ENCODE results near the gene MAML3. TPM values are rescaled to one million over a fixed set of nuclear protein-coding genes. Genes with fewer than 3 reads are reported as not detected.

Gene MAML3
- total and polyA plus RNA-seq, 2 of the 13 experiments (the other 11 are each of a cell fraction or from before 2014, with no cell fraction given): 0.05 to 0.13 TPM

DNA sequence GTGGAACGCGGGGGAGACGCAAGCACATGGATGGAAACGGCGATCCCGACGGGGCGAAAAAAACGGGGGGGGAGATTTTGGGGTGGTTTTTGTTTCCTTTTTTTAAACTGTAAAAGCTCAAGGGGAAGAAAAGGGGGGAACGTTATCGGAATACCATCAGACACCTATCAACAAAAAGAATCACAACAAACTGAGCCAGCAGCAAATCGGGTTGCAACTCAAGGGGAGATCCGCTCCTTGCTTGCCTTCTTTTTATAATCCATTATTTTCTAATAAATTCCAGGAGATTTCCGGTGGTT, 616 bp downstream of the MAML3 start:
- Histone ChIP-seq H3K4me3 (replicated peaks in 1 of 3; ENCODE audit: insufficient read depth in 1 of 3, low read depth in 2 of 3, low read length in 3 of 3) (peak overlapping the region; percentile 55 to 75 (median 65)), H3K36me3 (replicated peaks in 1 of 2; ENCODE audit: control insufficient read depth in 1 of 2, insufficient read depth in 2 of 2, low read length in 2 of 2) (no peaks in the 10 kb centered on the region), H3K79me2 (ENCODE audit: insufficient read depth, low read length) (no peaks in the 10 kb centered on the region), H3K9me3 (ENCODE audit: low read length) (no peaks in the 10 kb centered on the region), H2AFZ (ENCODE audit: low read length) (no peak overlapping the region), H4K20me1 (ENCODE audit: insufficient read depth, low read length) (no peaks in the 10 kb centered on the region), H3K4me2 (ENCODE audit: low read depth, low read length) (peak overlapping the region; percentile 90), H3K27ac (ENCODE audit: extremely low read length, insufficient read depth, low read length) (no peak overlapping the region), H3K9ac (ENCODE audit: insufficient read depth, low read depth, low read length) (no peak overlapping the region), H3K4me1 (ENCODE audit: insufficient read depth, low read length) (peaks cover 42% of the 10 kb centered on the region), H3K27me3 (ENCODE audit: control insufficient read depth in 1 of 2, insufficient read depth in 2 of 2, low read length in 2 of 2) (peaks cover 3 to 48% of the 10 kb centered on the region in 2 experiments)
- CTCF ChIA-PET (ENCODE audit: low intra/inter-chr PET ratio, low total read pairs): no interaction called here
- in situ Hi-C loops (cut with HindIII; ENCODE audit: extremely low pct_ligation_motif_present, low pct_unique_long_range_greater_than_20kb): loop anchor here (5.0 kb wide), 2 partner anchors 99 to 141 kb away; no protein-coding TSS in a partner anchor
- ATAC-seq (no peak), FAIRE-seq (no peak), DNase-seq (ENCODE audit: low spot score) (no peak)
- no TSS peak for BruUV-seq (replicated peaks)
- intact Hi-C loops (cut with micrococcal nuclease; ENCODE audit: unreplicated experiment): loop anchor here (2.0 to 5.0 kb wide), 2 partner anchors 141 to 486 kb away; partner anchors contain the start of gene MGST2
- WGBS (ENCODE audit: low lambda C conversion rate): 3% methylated on average over 14 of the region's 14 CpGs
- TF ChIP-seq ZNF614 (CRISPR knock-in tag; IDR thresholded peaks at IDR 0.05; ENCODE audit: borderline replicate concordance) (no peak), EZH2 (conservative IDR thresholded peaks at IDR 0.05; ENCODE audit: low read depth, low read length) (peak; percentile 86; the same call in 1 of the 2 replicates)
- POLR2A ChIA-PET: no interaction called here

DNA sequence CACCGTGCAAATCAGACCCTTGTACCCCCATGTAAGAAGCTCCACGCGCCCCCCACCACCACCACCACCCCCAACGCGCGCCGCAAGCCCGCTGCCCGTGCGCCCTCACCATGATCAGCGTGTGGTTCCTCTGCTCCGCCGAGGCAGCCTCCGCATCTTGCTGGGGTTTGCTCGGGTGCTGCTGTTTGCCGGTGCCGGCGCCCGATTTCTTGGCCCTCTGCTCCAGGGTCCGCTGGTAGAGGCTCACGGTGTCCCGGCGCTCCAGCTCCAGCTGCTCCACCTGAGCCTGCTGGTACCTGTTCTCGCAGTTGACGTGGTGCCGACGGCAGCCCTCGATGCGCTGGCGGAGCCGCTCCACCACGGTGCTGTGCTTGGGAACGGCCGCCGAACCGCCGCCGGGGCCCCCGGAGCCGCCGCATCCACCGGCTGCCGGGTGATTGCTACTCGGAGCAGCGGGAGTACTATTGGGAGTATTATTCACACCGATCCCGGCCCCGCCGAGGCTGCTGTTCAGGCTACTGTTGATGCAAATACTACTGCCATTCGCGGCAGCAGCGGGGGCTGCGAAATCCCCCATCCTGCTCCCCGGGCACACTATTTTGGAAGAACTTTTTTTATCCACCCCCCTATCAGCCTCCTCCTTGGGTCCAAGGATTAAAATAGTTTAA, 1.1 kb downstream of the MAML3 start:
- no TSS peak for BruUV-seq (replicated peaks)
- ChIA-PET CTCF (ENCODE audit: low intra/inter-chr PET ratio, low total read pairs) (no interaction called here), POLR2A (no interaction called here)
- peaks cover 42% of the 10 kb centered on the region for H3K4me1 ChIP-seq (ENCODE audit: insufficient read depth, low read length)
- no peaks in the 10 kb centered on the region for H4K20me1 ChIP-seq (ENCODE audit: insufficient read depth, low read length)
- no peaks in the 10 kb centered on the region for H3K36me3 ChIP-seq (replicated peaks in 1 of 2; ENCODE audit: control insufficient read depth in 1 of 2, insufficient read depth in 2 of 2, low read length in 2 of 2)
- no peaks in the 10 kb centered on the region for H3K79me2 ChIP-seq (ENCODE audit: insufficient read depth, low read length)
- no peaks in the 10 kb centered on the region for H3K9me3 ChIP-seq (ENCODE audit: low read length)
- H2AFZ ChIP-seq (ENCODE audit: low read length): no peak overlapping the region
- WGBS (ENCODE audit: low lambda C conversion rate): 7% methylated on average over 26 of the region's 54 CpGs
- H3K27ac ChIP-seq (ENCODE audit: extremely low read length, insufficient read depth, low read length): no peak overlapping the region
- in situ Hi-C loops (cut with HindIII; ENCODE audit: extremely low pct_ligation_motif_present, low pct_unique_long_range_greater_than_20kb): loop anchor here (5.0 kb wide), 2 partner anchors 99 to 141 kb away; no protein-coding TSS in a partner anchor
- peaks cover 3 to 48% of the 10 kb centered on the region in 2 experiments for H3K27me3 ChIP-seq (ENCODE audit: control insufficient read depth in 1 of 2, insufficient read depth in 2 of 2, low read length in 2 of 2)
- peak overlapping the region; percentile 90 for H3K4me2 ChIP-seq (ENCODE audit: low read depth, low read length)
- intact Hi-C loops (cut with micrococcal nuclease; ENCODE audit: unreplicated experiment): loop anchor here (2.0 to 5.0 kb wide), 2 partner anchors 140 to 486 kb away; partner anchors contain the start of gene MGST2
- ATAC-seq (peak; percentile 17), DNase-seq (ENCODE audit: low spot score) (no peak), FAIRE-seq (no peak)
- no peak overlapping the region for H3K9ac ChIP-seq (ENCODE audit: insufficient read depth, low read depth, low read length)
- peak overlapping the region in 2 of 3 experiments; percentile 55 to 75; a peak in 2 of 6 replicates for H3K4me3 ChIP-seq (replicated peaks in 1 of 3; ENCODE audit: insufficient read depth in 1 of 3, low read depth in 2 of 3, low read length in 3 of 3)
- TF ChIP-seq, protein P1, sequence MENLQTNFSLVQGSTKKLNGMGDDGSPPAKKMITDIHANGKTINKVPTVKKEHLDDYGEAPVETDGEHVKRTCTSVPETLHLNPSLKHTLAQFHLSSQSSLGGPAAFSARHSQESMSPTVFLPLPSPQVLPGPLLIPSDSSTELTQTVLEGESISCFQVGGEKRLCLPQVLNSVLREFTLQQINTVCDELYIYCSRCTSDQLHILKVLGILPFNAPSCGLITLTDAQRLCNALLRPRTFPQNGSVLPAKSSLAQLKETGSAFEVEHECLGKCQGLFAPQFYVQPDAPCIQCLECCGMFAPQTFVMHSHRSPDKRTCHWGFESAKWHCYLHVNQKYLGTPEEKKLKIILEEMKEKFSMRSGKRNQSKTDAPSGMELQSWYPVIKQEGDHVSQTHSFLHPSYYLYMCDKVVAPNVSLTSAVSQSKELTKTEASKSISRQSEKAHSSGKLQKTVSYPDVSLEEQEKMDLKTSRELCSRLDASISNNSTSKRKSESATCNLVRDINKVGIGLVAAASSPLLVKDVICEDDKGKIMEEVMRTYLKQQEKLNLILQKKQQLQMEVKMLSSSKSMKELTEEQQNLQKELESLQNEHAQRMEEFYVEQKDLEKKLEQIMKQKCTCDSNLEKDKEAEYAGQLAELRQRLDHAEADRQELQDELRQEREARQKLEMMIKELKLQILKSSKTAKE (CRISPR knock-in tag; IDR thresholded peaks at IDR 0.05; ENCODE audit: borderline replicate concordance): no peak
- TF ChIP-seq ZNF777 (CRISPR knock-in tag; IDR thresholded peaks at IDR 0.05) (peak; percentile 87), ZNF567 (CRISPR knock-in tag; IDR thresholded peaks at IDR 0.05; ENCODE audit: borderline replicate concordance) (no peak), ZNF263 (CRISPR knock-in tag; IDR thresholded peaks at IDR 0.05) (peak; percentile 46), GABPA (IDR thresholded peaks at IDR 0.05; ENCODE audit: low read depth, low read length) (no peak), GABPA (CRISPR knock-in tag; IDR thresholded peaks at IDR 0.05; ENCODE audit: low read depth) (no peak), ZBTB42 (CRISPR knock-in tag; IDR thresholded peaks at IDR 0.05) (no peak), XRCC5 (optimal IDR thresholded peaks at IDR 0.05; ENCODE audit: low read length) (no peak), EZH2 (conservative IDR thresholded peaks at IDR 0.05; ENCODE audit: low read depth, low read length) (0 out of 2 replicates have a peak, but pooled peaks have one; percentile 98)
- TF ChIP-seq, protein P2, sequence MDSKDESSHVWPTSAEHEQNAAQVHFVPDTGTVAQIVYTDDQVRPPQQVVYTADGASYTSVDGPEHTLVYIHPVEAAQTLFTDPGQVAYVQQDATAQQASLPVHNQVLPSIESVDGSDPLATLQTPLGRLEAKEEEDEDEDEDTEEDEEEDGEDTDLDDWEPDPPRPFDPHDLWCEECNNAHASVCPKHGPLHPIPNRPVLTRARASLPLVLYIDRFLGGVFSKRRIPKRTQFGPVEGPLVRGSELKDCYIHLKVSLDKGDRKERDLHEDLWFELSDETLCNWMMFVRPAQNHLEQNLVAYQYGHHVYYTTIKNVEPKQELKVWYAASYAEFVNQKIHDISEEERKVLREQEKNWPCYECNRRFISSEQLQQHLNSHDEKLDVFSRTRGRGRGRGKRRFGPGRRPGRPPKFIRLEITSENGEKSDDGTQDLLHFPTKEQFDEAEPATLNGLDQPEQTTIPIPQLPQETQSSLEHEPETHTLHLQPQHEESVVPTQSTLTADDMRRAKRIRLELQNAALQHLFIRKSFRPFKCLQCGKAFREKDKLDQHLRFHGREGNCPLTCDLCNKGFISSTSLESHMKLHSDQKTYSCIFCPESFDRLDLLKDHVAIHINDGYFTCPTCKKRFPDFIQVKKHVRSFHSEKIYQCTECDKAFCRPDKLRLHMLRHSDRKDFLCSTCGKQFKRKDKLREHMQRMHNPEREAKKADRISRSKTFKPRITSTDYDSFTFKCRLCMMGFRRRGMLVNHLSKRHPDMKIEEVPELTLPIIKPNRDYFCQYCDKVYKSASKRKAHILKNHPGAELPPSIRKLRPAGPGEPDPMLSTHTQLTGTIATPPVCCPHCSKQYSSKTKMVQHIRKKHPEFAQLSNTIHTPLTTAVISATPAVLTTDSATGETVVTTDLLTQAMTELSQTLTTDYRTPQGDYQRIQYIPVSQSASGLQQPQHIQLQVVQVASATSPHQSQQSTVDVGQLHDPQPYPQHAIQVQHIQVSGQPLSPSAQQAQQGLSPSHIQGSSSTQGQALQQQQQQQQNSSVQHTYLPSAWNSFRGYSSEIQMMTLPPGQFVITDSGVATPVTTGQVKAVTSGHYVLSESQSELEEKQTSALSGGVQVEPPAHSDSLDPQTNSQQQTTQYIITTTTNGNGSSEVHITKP (CRISPR knock-in tag; IDR thresholded peaks at IDR 0.05; ENCODE audit: low read depth): no peak

All from HepG2 (cell line).